Endodermal cell (in vitro differentiated cells): ENCODE data around the gene C1orf115. TPM values are rescaled to one million over a fixed set of nuclear protein-coding genes. Genes with fewer than 3 reads are reported as not detected.

Experiments
- DNase-seq: peaks from one replicate; pipeline ENCODE4 v3.0.0-alpha.2; 2017
- H3K27ac ChIP-seq: 2 replicates; pipeline ENCODE4 v1.5.1; 2013; ENCODE audit warnings: mild to moderate bottlenecking, low read depth, low read length, moderate library complexity
- H3K27me3 ChIP-seq: 2 replicates; pipeline ENCODE4 v1.6.1; 2013; ENCODE audit warnings: mild to moderate bottlenecking, low read length, moderate library complexity; ENCODE audit not compliant: insufficient read depth, control insufficient read depth, poor library complexity, severe bottlenecking
- H3K36me3 ChIP-seq: 2 replicates; pipeline ENCODE4 v1.7.0; 2013; ENCODE audit warnings: mild to moderate bottlenecking, low read length, moderate library complexity; ENCODE audit not compliant: control insufficient read depth, insufficient read depth
- H3K4me1 ChIP-seq: one replicate; pipeline ENCODE4 v1.7.0; 2013; ENCODE audit warnings: low read length; ENCODE audit not compliant: control insufficient read depth, insufficient read depth
- H3K4me3 ChIP-seq: 2 replicates; pipeline ENCODE4 v1.5.1; 2013; ENCODE audit warnings: mild to moderate bottlenecking, low read length, moderate library complexity
- H3K9ac ChIP-seq: 2 replicates; pipeline ENCODE4 v1.6.1; 2013; ENCODE audit warnings: mild to moderate bottlenecking, low read length, moderate library complexity; ENCODE audit not compliant: poor library complexity, severe bottlenecking; ENCODE audit errors: extremely low read depth
- H3K9me3 ChIP-seq: 2 replicates; pipeline ENCODE4 v1.6.1; 2013; ENCODE audit warnings: mild to moderate bottlenecking, low read length, moderate library complexity; ENCODE audit not compliant: control insufficient read depth
- H3K27ac Mint-ChIP-seq: 2 replicates; pipeline ENCODE4 v1.8.0; 2020; ENCODE audit warnings: mixed read lengths
- H3K27me3 Mint-ChIP-seq: 2 replicates; pipeline ENCODE4 v1.8.0; 2021; ENCODE audit warnings: mild to moderate bottlenecking, mixed read lengths; ENCODE audit not compliant: insufficient read depth
- H3K36me3 Mint-ChIP-seq: 2 replicates; pipeline ENCODE4 v1.8.0; 2020; ENCODE audit warnings: low read depth, mixed read lengths
- H3K4me1 Mint-ChIP-seq: 2 replicates; pipeline ENCODE4 v1.8.0; 2020; ENCODE audit warnings: mixed read lengths
- H3K4me3 Mint-ChIP-seq: 2 replicates; pipeline ENCODE4 v1.8.0; 2020; ENCODE audit warnings: mild to moderate bottlenecking, moderate library complexity, mixed read lengths
- H3K9me3 Mint-ChIP-seq: 2 replicates; pipeline ENCODE4 v1.8.0; 2020; ENCODE audit warnings: mild to moderate bottlenecking, mixed read lengths
- WGBS, 2 experiments: methylation state at CpG; one replicate each; pipeline versions ENCODE4 v1.1.5 to v1.1.7; 2013; ENCODE audit warnings: missing lambda C conversion rate in 2 of 2, mixed read lengths in 1 of 2; ENCODE audit not compliant: insufficient coverage in 1 of 2, insufficient read length in 1 of 2; 5-methylcytosine and 5-hydroxymethylcytosine counted together
- total RNA-seq, 2 donors: library from RNA; stranded (reverse); fragmentation: NEBNext Ultra II Directional in 1 of 2; extraction: Animal tissue kit (Norgen Biotek cat#: 25700) in 1 of 2; gene quantifications; 2 replicates in 1 of 2; 3 replicates in 1 of 2; pipeline ENCODE4 v1.2.1, GENCODE V29; 2021
- TF ChIP-seq, protein P1 (sequence below): fragments of 200-600 bp; sonication (generic); conservative IDR thresholded peaks from 2 replicates; pipeline ENCODE4 v1.5.0; 2021; ENCODE audit warnings: antibody characterized with exemption, mild to moderate bottlenecking

Gene C1orf115
- total RNA-seq, 2 donors from 2014 or later, result 7.5 to 11.5 TPM

DNA sequence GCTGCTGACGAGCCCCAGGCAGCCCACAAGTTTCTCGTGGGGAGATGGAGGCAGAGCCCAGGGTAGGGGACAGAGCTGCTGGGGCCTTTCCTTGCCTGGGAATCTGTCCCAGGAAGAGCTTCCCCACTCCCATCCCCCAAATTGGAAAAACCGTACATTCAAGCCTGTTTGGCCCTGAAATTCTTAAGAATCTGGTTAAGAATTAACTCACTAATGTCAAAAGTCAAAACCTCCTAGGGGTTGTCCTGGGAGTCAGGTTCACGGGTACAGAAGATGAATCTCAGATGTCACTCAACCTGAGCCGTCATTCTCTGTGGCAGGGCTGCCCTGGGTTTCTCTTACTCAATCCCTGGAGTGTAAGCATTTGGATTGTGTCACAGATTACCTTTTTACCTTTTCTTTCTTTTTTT, 8.4 kb downstream of the C1orf115 start:
- no peaks in the 10 kb centered on the region for H3K27me3 ChIP-seq
- H3K27ac ChIP-seq, result no peak overlapping the region
- no peak overlapping the region for H3K9ac ChIP-seq
- H3K36me3 ChIP-seq, result no peaks in the 10 kb centered on the region
- Mint-ChIP-seq H3K27me3 (no peaks in the 10 kb centered on the region), H3K36me3 (peaks cover 2% of the 10 kb centered on the region), H3K4me1 (peaks cover 3% of the 10 kb centered on the region), H3K9me3 (no peaks in the 10 kb centered on the region), H3K27ac (no peak overlapping the region), H3K4me3 (no peak overlapping the region)
- no peaks in the 10 kb centered on the region for H3K9me3 ChIP-seq
- no peaks in the 10 kb centered on the region for H3K4me1 ChIP-seq
- no peak for DNase-seq
- 93 to 100% methylated on average over 4 to 5 of the region's 5 CpGs for WGBS, 2 experiments
- TF ChIP-seq, protein P1, sequence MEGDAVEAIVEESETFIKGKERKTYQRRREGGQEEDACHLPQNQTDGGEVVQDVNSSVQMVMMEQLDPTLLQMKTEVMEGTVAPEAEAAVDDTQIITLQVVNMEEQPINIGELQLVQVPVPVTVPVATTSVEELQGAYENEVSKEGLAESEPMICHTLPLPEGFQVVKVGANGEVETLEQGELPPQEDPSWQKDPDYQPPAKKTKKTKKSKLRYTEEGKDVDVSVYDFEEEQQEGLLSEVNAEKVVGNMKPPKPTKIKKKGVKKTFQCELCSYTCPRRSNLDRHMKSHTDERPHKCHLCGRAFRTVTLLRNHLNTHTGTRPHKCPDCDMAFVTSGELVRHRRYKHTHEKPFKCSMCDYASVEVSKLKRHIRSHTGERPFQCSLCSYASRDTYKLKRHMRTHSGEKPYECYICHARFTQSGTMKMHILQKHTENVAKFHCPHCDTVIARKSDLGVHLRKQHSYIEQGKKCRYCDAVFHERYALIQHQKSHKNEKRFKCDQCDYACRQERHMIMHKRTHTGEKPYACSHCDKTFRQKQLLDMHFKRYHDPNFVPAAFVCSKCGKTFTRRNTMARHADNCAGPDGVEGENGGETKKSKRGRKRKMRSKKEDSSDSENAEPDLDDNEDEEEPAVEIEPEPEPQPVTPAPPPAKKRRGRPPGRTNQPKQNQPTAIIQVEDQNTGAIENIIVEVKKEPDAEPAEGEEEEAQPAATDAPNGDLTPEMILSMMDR, result no peak
- H3K4me3 ChIP-seq, result no peak overlapping the region

DNA sequence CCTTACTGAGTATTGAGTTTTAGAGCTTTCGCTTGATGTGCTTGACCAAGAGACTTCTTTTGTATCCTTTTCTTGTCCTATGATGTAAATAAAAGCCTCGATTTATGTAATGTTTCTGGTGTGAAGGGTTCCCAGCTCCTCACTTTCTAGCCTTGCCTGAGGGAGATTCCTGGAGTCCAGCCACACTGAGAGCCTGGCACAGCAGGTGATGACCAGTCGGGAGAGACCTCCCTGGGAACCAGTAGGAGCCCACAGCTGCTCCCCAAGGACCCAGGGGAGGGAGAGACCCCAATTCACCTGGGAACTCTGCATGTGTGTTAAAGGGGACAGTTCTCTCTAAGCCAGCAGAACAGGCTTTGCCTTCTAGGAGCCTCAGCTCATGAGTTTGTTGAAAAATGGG, 8.9 kb downstream of the C1orf115 start:
- Mint-ChIP-seq H3K4me3 (no peak overlapping the region), H3K9me3 (no peaks in the 10 kb centered on the region), H3K4me1 (peaks cover 6% of the 10 kb centered on the region), H3K27ac (no peak overlapping the region), H3K27me3 (no peaks in the 10 kb centered on the region), H3K36me3 (peaks cover 2% of the 10 kb centered on the region)
- H3K27ac ChIP-seq, result no peak overlapping the region
- DNase-seq, result no peak
- TF ChIP-seq, protein P1, result no peak
- no peaks in the 10 kb centered on the region for H3K4me1 ChIP-seq
- H3K36me3 ChIP-seq, result no peaks in the 10 kb centered on the region
- H3K9ac ChIP-seq, result no peak overlapping the region
- H3K27me3 ChIP-seq, result no peaks in the 10 kb centered on the region
- WGBS, 2 experiments, result 86 to 89% methylated on average over 1 to 3 of the region's 3 CpGs
- H3K9me3 ChIP-seq, result no peaks in the 10 kb centered on the region
- no peak overlapping the region for H3K4me3 ChIP-seq

DNA sequence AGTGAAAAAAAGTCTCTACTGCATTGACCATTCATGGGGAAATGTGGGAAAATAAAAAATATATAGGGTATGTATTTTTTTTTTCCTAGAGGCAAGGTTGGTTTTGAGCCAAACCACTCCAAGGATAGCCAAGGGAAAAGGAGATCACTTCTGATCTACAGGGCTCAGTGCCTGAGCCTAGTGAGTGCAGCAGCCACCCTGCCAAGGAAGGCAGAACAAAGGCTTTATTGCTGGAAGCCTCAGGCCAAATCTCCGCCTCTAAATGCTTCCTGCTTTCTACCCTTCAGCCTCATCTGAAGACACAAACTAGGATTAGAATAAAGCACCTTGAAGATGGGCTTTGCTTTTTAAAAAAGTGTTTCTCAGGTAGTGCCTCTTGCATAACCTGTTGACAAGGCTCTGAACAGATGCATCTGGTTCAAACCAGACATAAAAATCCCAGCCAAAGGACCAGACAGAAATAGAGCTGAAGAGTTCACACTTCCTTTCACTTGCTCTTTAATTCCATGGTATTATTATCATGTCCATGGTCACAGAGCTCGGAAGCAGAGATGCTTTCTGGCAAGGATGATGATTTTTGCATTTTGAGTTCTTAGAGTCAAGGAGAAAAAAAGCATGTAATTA, 10.5 kb downstream of the C1orf115 start:
- Histone ChIP-seq H3K4me3 (no peak overlapping the region), H3K27ac (no peak overlapping the region), H3K9ac (no peak overlapping the region), H3K36me3 (no peaks in the 10 kb centered on the region), H3K9me3 (no peaks in the 10 kb centered on the region), H3K27me3 (no peaks in the 10 kb centered on the region), H3K4me1 (no peaks in the 10 kb centered on the region)
- H3K4me1 Mint-ChIP-seq, result peaks cover 6% of the 10 kb centered on the region
- 67 to 86% methylated on average over 1 to 2 of the region's 2 CpGs for WGBS, 2 experiments
- TF ChIP-seq, protein P1, result no peak
- DNase-seq, result no peak
- no peak overlapping the region for H3K4me3 Mint-ChIP-seq
- no peaks in the 10 kb centered on the region for H3K27me3 Mint-ChIP-seq
- H3K36me3 Mint-ChIP-seq, result peaks cover 2% of the 10 kb centered on the region
- no peaks in the 10 kb centered on the region for H3K9me3 Mint-ChIP-seq
- H3K27ac Mint-ChIP-seq, result no peak overlapping the region
